A549 (cell line): ENCODE results near the gene BNIP5. TPM values are rescaled to one million over a fixed set of nuclear protein-coding genes. Genes with fewer than 3 reads are reported as not detected.

ENCODE experiments used
- ATAC-seq, 2 experiments: fragments of 200-7000 bp in 1 of 2; fragments of >200 bp in 1 of 2; cut with Nextera tagmentation in 1 of 2; cut with Tn5 transposase in 1 of 2; 3 replicates each; pipeline versions ENCODE4 v1.8.0 to v1.9.1; 2018 to 2020; ENCODE audit warnings: mild to moderate bottlenecking in 1 of 2, moderate library complexity in 1 of 2
- CTCF ChIA-PET: fragments of 300-600 bp; sonication (Branson Sonifier 250); formaldehyde crosslinking; extraction: SDS; loops from one replicate; lab custom pipeline; 2021; ENCODE audit warnings: antibody characterized with exemption, inconsistent platforms; lab: Yijun Ruan, JAX
- POLR2A ChIA-PET: fragments of 350-600 bp; formaldehyde crosslinking; extraction: SDS; loops from one replicate; lab custom pipeline; 2021; ENCODE audit warnings: antibody characterized with exemption, inconsistent platforms; lab: Yijun Ruan, JAX
- DNase-seq, 2 experiments: peaks; one replicate each; pipeline versions ENCODE4 v3.0.0 to v3.0.0-alpha.2; 2011 to 2016; ENCODE audit warnings: low read depth in 1 of 2, low spot score in 1 of 2
- FAIRE-seq: peaks from 2 replicates; lab custom pipeline; 2011; peaks lifted over from hg19 to GRCh38; lab: Jason Lieb, UNC
- H3K27ac ChIP-seq, 2 experiments: fragments of >200 bp; sonication (Bioruptor Twin); formaldehyde crosslinking; 3 replicates each; pipeline ENCODE4 v1.5.1; 2016 to 2017
- H3K4me1 ChIP-seq: fragments of >200 bp; sonication (Bioruptor Twin); formaldehyde crosslinking; 3 replicates; pipeline ENCODE4 v1.6.1; 2016
- H3K4me2 ChIP-seq: fragments of >200 bp; sonication (Bioruptor Twin); formaldehyde crosslinking; 3 replicates; pipeline ENCODE4 v1.6.1; 2016
- H3K4me3 ChIP-seq: fragments of >200 bp; sonication (Bioruptor Twin); formaldehyde crosslinking; 3 replicates; pipeline ENCODE4 v1.5.1; 2016
- H3K9me3 ChIP-seq: fragments of >200 bp; sonication (Bioruptor Twin); formaldehyde crosslinking; 3 replicates; pipeline ENCODE4 v1.6.1; 2016
- BHLHE40 ChIP-seq: IDR thresholded peaks from 2 replicates; pipeline ENCODE4 v1.6.1; 2012; ENCODE audit warnings: low read depth, low read length, inconsistent platforms
- CBX2 ChIP-seq: fragments of 200-600 bp; sonication (generic); IDR thresholded peaks from 2 replicates; pipeline ENCODE4 v1.6.1; 2016; ENCODE audit warnings: low read depth, mild to moderate bottlenecking, borderline replicate concordance
- CEBPB ChIP-seq, 2 experiments: fragments of >200 bp in 1 of 2; sonication (Bioruptor Twin) in 1 of 2; formaldehyde crosslinking in 1 of 2; IDR thresholded peaks; 2 replicates each; pipeline ENCODE4 v1.6.1; 2012 to 2016
- EP300 ChIP-seq, 2 experiments: fragments of >200 bp; sonication (Bioruptor Twin); formaldehyde crosslinking; IDR thresholded peaks; 2 replicates in 1 of 2; 3 replicates in 1 of 2; pipeline ENCODE4 v1.6.1; 2016 to 2017
- ESRRA ChIP-seq: fragments of 150-350 bp; IDR thresholded peaks from 2 replicates; pipeline ENCODE4 v1.6.1; 2014; ENCODE audit warnings: mild to moderate bottlenecking, low read length, borderline replicate concordance
- FOXS1 ChIP-seq: fragments of 250-450 bp; sonication (Bioruptor Pico); IDR thresholded peaks from 2 replicates; pipeline ENCODE4 v1.5.0; 2020; ENCODE audit warnings: mild to moderate bottlenecking, moderate library complexity
- HDAC2 ChIP-seq: fragments of 200-600 bp; sonication (generic); IDR thresholded peaks from 2 replicates; pipeline ENCODE4 v1.6.1; 2016
- HEYL ChIP-seq: fragments of 250-450 bp; sonication (Bioruptor Pico); IDR thresholded peaks from 2 replicates; pipeline ENCODE4 v1.8.0; 2021; ENCODE audit warnings: mild to moderate bottlenecking, moderate library complexity
- JUNB ChIP-seq: fragments of >200 bp; sonication (Bioruptor Twin); formaldehyde crosslinking; IDR thresholded peaks from 2 replicates; pipeline ENCODE4 v1.6.1; 2016
- KDM5A ChIP-seq: fragments of 200-600 bp; sonication (generic); IDR thresholded peaks from 2 replicates; pipeline ENCODE4 v1.6.1; 2016; ENCODE audit warnings: antibody characterized with exemption, mild to moderate bottlenecking
- MAZ ChIP-seq: fragments of 150-350 bp; IDR thresholded peaks from 2 replicates; pipeline ENCODE4 v1.6.1; 2014; ENCODE audit warnings: antibody characterized with exemption, low read depth, low read length, borderline replicate concordance
- MYC ChIP-seq: IDR thresholded peaks from 2 replicates; pipeline ENCODE4 v1.6.1; 2012; ENCODE audit warnings: mild to moderate bottlenecking, inconsistent platforms, low read length, improper control_type of control experiment, borderline replicate concordance
- POLR2A ChIP-seq: IDR thresholded peaks from 2 replicates; pipeline ENCODE4 v1.6.1; 2012; ENCODE audit warnings: mild to moderate bottlenecking, low read length
- RARB ChIP-seq: fragments of 250-450 bp; sonication (Bioruptor Pico); IDR thresholded peaks from 2 replicates; pipeline ENCODE4 v1.8.0; 2021; ENCODE audit warnings: mild to moderate bottlenecking, moderate library complexity
- SMC3 ChIP-seq: fragments of >200 bp; sonication (Bioruptor Twin); formaldehyde crosslinking; IDR thresholded peaks from 3 replicates; pipeline ENCODE4 v1.6.1; 2018; ENCODE audit warnings: inconsistent platforms
- TFCP2L1 ChIP-seq: fragments of 250-450 bp; sonication (Bioruptor Pico); IDR thresholded peaks from 2 replicates; pipeline ENCODE4 v1.5.0; 2021; ENCODE audit warnings: mild to moderate bottlenecking
- TP53 ChIP-seq: fragments of 250-450 bp; sonication (Bioruptor Pico); IDR thresholded peaks from 2 replicates; pipeline ENCODE4 v1.5.0; 2021; ENCODE audit warnings: mild to moderate bottlenecking, moderate library complexity
- ZC3H11A ChIP-seq: fragments of 450-650 bp; IDR thresholded peaks from 2 replicates; pipeline ENCODE4 v1.6.1; 2014; ENCODE audit warnings: antibody characterized with exemption, mild to moderate bottlenecking
- ZNF302 ChIP-seq: fragments of 250-450 bp; sonication (Bioruptor Pico); IDR thresholded peaks from 2 replicates; pipeline ENCODE4 v1.9.0; 2021; ENCODE audit warnings: inconsistent platforms, mild to moderate bottlenecking, moderate library complexity
- ZSCAN20 ChIP-seq: fragments of 250-450 bp; sonication (Bioruptor Pico); IDR thresholded peaks from 2 replicates; pipeline ENCODE4 v1.8.0; 2022; ENCODE audit warnings: mild to moderate bottlenecking, moderate library complexity
- WGBS: methylation state at CpG from one replicate; pipeline ENCODE4 v1.1.6; 2017; ENCODE audit errors: missing lambda C conversion rate; 5-methylcytosine and 5-hydroxymethylcytosine counted together
- polyA plus RNA-seq, 4 experiments: library from polyadenylated mRNA; depleted of rRNA in 3 of 4; stranded (reverse); fragments of >200 nt; fragmentation: RNase III in 1 of 4; extraction: RNeasy Plus Mini Kit Qiagen cat#74134 plus additional on column Dnase treatment in 1 of 4; gene quantifications; 2 replicates in 3 of 4; 3 replicates in 1 of 4; pipeline ENCODE4 v1.2.3, GENCODE V29; 2011 to 2017
- TF ChIP-seq, protein P1 (sequence below): fragments of 250-450 bp; sonication (Bioruptor Pico); IDR thresholded peaks from 2 replicates; pipeline ENCODE4 v1.5.0; 2021; ENCODE audit warnings: mild to moderate bottlenecking, moderate library complexity, borderline replicate concordance
- TF ChIP-seq, protein P2 (sequence below): fragments of >200 bp; sonication (Bioruptor Twin); formaldehyde crosslinking; IDR thresholded peaks from 3 replicates; pipeline ENCODE4 v1.6.1; 2016

The BNIP5 gene
- polyA plus RNA-seq, 2 of the 4 experiments (the other 2 are of a cell fraction) = not detected

DNA sequence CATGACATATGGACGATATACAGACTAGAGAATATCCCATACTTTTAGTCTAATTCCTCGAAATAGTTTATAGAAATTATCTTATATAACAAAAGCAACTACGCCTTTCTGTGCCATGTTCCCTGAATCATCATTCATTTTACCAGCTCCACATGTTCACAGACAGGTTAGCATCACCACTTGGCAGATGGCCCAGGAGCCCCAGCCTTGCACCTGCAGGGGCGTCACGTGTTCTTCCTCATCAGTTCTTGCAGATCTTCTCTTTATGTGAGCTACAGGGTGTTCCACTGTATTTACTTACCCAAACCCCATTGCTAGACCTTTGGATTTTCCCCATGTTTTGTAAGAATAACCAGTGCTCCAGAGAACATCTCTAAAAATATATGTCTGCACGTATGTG lies 12.6 kb upstream of the BNIP5 start (continued):
- TF ChIP-seq, protein P1, sequence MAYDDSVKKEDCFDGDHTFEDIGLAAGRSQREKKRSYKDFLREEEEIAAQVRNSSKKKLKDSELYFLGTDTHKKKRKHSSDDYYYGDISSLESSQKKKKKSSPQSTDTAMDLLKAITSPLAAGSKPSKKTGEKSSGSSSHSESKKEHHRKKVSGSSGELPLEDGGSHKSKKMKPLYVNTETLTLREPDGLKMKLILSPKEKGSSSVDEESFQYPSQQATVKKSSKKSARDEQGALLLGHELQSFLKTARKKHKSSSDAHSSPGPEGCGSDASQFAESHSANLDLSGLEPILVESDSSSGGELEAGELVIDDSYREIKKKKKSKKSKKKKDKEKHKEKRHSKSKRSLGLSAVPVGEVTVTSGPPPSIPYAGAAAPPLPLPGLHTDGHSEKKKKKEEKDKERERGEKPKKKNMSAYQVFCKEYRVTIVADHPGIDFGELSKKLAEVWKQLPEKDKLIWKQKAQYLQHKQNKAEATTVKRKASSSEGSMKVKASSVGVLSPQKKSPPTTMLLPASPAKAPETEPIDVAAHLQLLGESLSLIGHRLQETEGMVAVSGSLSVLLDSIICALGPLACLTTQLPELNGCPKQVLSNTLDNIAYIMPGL (CRISPR knock-in tag) = no peak
- TF ChIP-seq CBX2 (no peak), BHLHE40 (no peak), KDM5A (no peak), ZSCAN20 (CRISPR knock-in tag) (no peak), FOXS1 (no peak), EP300 (IDR thresholded peaks at IDR 0.05) (no peak), MAZ (no peak), POLR2A (no peak)
- TF ChIP-seq, protein P2, sequence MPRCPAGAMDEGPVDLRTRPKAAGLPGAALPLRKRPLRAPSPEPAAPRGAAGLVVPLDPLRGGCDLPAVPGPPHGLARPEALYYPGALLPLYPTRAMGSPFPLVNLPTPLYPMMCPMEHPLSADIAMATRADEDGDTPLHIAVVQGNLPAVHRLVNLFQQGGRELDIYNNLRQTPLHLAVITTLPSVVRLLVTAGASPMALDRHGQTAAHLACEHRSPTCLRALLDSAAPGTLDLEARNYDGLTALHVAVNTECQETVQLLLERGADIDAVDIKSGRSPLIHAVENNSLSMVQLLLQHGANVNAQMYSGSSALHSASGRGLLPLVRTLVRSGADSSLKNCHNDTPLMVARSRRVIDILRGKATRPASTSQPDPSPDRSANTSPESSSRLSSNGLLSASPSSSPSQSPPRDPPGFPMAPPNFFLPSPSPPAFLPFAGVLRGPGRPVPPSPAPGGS = no peak

DNA sequence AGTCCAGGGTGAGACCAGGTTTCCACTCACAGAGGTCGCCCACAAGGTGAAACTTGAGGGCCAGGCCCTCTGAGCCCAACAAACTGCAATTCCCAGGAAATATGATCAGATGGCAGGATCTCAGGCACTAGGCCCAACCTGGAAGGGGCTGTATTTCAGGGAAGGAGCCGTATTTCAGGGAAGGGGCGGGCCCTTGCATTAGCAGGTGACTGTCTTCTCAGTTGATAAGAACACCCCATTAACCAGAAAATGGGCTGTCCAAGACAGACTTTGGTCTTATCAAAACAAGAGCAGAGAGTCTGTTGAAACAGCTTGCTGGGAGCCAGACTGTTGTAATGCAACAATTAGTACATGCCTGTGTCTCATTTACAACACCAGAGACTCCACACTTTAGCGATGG lies 10.9 kb upstream of the BNIP5 start:
- ATAC-seq = no peak
- ChIA-PET POLR2A (no interaction called here), CTCF (interaction anchor here (2.8 to 8.2 kb wide), 2 partner anchors 11 to 46 kb away, joined by 10 to 46 read pairs; no protein-coding TSS in a partner anchor)
- H3K9me3 ChIP-seq = no peaks in the 10 kb centered on the region
- TF ChIP-seq TP53 (CRISPR knock-in tag) (no peak), ESRRA (no peak), BHLHE40 (no peak), TFCP2L1 (CRISPR knock-in tag) (no peak), JUNB (no peak), RARB (CRISPR knock-in tag) (no peak), CBX2 (no peak), MYC (no peak), ZC3H11A (no peak), SMC3 (no peak), ZNF302 (CRISPR knock-in tag) (no peak), HDAC2 (no peak), MAZ (no peak), CEBPB (IDR thresholded peaks at IDR 0.05) (no peak), ZSCAN20 (CRISPR knock-in tag) (no peak), HEYL (CRISPR knock-in tag) (no peak), POLR2A (no peak)
- TF ChIP-seq, protein P1 (CRISPR knock-in tag) = no peak
- no peaks in the 10 kb centered on the region for H3K4me1 ChIP-seq
- WGBS = 82% methylated on average over 4 of the region's 4 CpGs
- no peak for DNase-seq
- H3K27ac ChIP-seq = no peak overlapping the region
- FAIRE-seq = no peak
- H3K4me2 ChIP-seq = no peak overlapping the region
- no peak overlapping the region for H3K4me3 ChIP-seq
